NCI-H128 (cell line): Measurements from ENCODE around the gene C9orf152.

Experiments used
- DNase-seq: peaks from one replicate; lab custom pipeline; 2025; ENCODE audit not compliant: unreplicated experiment; lab: John Stamatoyannopoulos, UW

The C9orf152 gene

DNA sequence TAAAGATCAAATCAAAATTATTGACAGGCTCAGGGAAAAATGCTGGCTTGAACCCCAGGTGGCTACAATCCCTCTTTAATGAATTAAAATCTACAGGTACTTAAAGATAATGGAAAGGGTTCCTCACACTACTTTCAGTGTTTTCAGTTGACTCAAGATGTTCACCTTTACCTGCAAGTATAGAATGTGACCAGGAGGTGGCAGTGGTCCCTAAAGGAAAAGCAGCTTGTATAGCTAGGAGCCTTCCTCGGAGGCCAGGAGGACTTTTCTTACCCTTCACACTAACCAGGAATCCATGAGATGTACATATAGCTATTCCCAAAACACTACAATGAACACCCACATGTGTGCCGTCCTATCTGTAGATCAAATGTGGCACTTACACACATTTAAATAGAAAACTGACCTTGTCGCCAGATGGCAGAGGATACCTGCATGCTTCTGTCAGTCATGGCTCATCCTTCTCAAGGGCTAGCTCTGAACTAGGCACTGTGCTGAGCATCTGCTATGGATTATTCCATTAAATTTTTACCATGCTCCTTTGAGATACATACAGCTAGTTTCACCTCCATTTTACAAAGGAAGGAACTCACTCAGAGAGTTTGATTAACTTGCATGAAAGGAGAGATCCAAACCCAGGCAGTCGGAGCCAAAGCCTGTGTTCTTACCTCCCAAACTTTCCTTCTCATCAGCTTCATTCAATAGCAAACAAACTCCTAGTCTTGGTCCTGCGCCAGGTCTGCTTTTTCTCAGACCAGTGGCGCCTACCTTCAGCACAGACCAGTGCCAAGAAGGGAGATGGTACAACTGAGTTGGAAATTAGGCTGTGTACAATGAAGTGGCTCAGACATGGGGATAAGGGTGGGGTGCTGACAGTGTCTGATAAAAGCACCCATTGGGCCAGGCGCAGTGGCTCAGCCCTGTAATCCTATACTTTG, 24.5 kb downstream of the C9orf152 start:
- DNase-seq: peak; percentile 39

GRCh38 chr9:110180511-110181434, 27.2 kb downstream of the C9orf152 start:
- no peak for DNase-seq

GRCh38 chr9:110179734-110180133, 28.2 kb downstream of the C9orf152 start:
- DNase-seq: no peak

DNA sequence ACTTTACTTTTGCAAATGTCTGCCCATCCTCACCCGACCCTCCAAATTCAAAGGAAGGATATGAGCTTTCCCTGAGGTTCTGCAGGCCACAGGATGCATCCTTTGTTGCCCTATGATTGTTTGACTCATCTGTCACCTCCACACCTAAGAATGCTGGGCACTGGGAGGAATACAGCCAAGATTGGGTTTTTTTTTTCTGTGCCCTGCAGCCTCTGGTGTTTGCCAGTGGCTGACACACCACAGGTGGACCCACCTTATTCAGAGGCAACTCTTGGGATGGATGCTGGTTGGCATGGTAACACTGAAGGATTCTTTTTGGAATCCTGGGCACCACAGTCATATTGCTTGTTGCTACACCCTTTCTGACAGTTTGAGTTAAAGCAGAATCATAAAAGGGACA, 29.7 kb downstream of the C9orf152 start:
- no peak for DNase-seq

DNA sequence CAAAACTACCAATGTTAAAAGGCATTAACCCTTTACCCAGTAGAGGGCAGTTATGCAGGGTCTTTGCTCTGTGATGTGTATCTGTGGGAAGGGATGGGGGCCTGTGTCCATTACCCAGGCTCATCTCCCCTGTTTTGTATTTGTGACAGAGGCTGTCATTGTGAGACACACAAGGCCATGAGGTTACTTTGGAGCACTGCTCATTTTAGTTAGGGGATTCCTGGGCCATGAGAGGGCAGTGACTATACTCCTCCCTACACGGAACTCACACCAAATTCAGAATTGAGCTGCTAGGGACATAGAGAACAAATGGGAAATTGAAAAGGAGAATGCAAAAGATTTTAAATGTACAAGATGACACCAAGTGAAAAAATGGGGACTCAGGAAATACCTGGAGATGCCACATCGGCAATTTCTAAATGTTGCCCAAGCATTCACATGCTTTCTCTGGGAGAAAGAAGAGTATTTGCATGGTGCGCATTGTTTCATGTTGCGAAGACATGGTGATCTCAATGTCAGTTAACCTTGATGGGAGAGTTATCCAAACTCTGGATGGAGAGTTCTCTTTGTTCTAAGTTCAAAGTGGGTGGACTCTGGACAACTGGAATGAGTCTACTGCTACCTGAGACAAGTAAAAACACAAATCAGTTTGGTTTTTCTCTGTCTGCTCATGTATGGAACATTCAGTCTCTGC, 32.5 kb downstream of the C9orf152 start:
- no peak for DNase-seq

- no peak for DNase-seq
Measured at GRCh38 chr9:110173322-110173642, 34.7 kb downstream of the C9orf152 start.

GRCh38 chr9:110170357-110171257, 37.4 kb downstream of the C9orf152 start:
- no peak for DNase-seq

- no peak for DNase-seq
Measured at GRCh38 chr9:110168486-110168885, 39.5 kb downstream of the C9orf152 start.

- no peak for DNase-seq
Measured at GRCh38 chr9:110161940-110162339, 46.0 kb downstream of the C9orf152 start.

DNA sequence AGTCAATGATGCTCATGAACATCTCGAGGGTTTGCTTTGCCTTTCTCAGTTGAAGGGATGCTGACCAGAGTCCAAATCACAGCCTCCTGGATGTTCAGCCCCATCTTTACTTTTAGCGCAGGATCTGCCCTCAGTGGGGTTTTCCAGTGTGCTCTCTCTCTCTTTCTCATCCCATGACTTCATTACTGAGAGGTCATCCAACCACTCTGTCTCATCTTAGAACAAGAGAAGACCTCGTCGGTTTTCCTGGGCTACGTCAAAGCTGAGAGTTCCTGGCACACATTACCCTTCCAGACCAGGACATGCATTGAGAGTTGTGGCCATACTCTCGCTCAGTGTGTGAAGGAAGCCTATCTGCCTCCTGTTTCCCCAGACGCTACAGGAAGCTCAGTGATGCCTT, 47.3 kb downstream of the C9orf152 start:
- no peak for DNase-seq

DNA sequence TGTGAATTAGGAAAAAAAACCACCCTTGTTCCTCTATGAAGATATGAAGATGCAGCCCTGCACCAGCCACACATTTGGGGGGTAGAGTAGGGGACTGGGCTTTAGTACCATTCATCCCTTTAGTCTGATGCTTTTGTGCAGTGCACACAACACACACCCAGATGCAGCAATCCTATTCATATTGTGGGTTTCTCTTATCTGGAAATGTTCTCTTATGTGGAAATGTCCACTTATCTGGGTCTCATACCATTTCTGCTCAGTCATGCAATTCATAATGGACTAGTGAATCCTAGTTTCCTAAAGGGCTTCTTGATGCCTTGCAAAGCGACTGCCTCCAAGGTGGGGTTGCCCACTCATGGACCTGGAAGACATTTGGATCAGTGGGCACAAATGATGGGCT, 47.8 kb downstream of the C9orf152 start:
- no peak for DNase-seq

GRCh38 chr9:110157823-110158664, 49.9 kb downstream of the C9orf152 start:
- no peak for DNase-seq

DNA sequence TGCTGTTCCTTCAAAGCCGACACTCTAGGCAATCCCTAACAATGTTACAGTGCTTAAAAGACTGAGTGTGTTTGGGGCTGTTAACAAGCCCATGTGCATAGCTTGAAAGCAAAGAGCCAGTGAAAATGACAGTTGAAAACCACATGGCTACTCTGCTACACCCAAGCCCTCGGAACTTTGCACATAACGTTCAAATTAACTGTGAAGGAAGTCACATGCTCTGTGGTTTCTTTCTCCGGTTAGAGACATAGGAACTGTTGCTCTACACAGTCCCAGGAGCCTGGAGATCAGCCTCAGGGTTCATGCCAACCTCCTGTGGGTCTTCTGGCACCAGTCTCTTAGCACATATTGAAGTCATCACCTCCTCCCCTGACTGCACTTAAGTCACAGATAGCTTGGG, 51.1 kb downstream of the C9orf152 start:
- DNase-seq: no peak

DNA sequence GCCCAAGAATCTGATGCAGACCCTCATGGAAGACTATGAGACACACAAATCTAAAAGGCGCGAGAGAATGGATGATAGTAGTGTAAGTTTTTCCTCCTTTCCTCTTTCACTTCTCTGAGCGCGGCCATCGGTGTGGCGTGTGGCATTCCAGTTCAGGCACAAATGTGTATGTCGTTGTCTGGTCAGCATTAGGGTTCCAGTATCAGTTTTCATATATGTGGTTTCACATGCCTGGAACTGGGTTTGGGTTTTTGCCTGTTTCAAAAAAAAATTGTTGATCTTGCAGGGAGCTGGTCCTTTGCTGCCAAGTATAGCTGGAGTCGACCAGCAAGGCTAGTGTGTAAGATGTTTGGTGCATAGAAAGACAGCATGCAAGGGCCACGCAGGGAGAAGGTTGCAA, 51.5 kb downstream of the C9orf152 start:
- DNase-seq: no peak

DNA sequence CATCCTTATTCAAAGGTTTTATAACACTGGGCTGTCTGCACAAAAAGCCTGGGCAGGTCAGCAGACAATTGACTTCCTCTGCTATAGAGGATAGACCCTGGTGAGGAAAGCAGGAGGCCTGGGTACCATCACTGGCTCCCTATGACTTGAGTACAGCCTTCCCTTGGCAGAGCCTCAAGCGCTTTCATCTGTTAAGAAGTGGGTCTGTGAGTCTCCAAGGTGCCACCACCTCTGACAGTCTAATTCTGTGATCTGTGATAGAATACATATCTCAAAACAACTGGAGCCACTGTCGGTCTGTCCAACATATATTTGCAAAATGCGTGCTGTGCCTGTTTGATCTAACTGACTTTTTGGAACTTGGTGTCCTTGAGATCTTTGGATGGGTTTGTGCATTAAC, 52.2 kb downstream of the C9orf152 start:
- no peak for DNase-seq

GRCh38 chr9:110153431-110153830, 54.5 kb downstream of the C9orf152 start:
- no peak for DNase-seq

DNA sequence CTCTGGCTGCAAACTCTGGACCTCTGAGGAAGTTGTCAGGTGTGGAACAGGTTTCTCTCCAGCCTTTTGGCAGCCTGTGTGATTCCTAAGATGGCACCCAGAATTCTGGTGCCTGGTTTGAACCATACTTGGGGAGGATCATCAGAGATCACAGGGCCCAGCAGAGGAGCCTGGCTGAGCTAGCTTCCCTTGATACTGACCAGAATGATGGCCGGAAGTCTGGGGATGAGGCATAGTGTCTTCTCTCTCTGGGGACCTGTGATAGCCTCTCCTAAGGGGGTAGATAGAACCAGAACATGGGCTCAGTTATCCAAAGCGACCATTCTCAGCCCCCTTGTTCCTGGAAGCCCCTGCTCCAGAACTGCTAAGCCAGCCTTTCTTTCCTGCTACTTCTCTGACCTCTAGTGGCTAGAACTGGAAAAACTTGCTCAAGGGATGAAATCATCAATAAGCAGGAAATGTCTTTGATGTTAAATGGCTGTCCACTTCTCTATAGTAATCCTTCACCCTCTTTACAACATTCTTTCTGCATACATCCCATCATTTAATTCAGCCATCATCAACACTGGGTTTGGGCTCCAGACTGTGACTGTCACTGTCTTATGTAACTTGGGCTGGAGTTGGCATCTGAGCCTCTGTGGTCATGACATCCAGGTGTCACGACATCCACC, 55.1 kb downstream of the C9orf152 start:
- peak; percentile 30 for DNase-seq
